ENCODE data around the gene ZBTB49.

ZBTB49 gene

GRCh38 chr4:4364486-4365208 is 74.6 kb downstream of the ZBTB49 start:
- Histone ChIP-seq H3K36me3 (ENCODE audit: insufficient read depth, low read depth, low read length) (no peaks in the 10 kb centered on the region), H3K27ac (ENCODE audit: low read length) (no peak overlapping the region), H3K9ac (ENCODE audit: low read depth, low read length) (no peak overlapping the region), H3K27me3 (ENCODE audit: insufficient read depth, low read length) (no peaks in the 10 kb centered on the region), H3K4me1 (ENCODE audit: insufficient read depth, low read length) (0 out of 2 replicates have a peak, but pooled peaks cover 3% of the 10 kb centered on the region), H3K4me3 (ENCODE audit: low read length) (no peak overlapping the region), H3K9me3 (ENCODE audit: insufficient read depth, low read depth, low read length) (no peaks in the 10 kb centered on the region)

GRCh38 chr4:4368809-4369580 is 78.9 kb downstream of the ZBTB49 start:
- H3K4me1 ChIP-seq (ENCODE audit: insufficient read depth, low read length): 0 out of 2 replicates have a peak, but pooled peaks cover 3% of the 10 kb centered on the region
- H3K36me3 ChIP-seq (ENCODE audit: insufficient read depth, low read depth, low read length): no peaks in the 10 kb centered on the region
- no peak overlapping the region for H3K9ac ChIP-seq (ENCODE audit: low read depth, low read length)
- H3K9me3 ChIP-seq (ENCODE audit: insufficient read depth, low read depth, low read length): no peaks in the 10 kb centered on the region
- H3K27me3 ChIP-seq (ENCODE audit: insufficient read depth, low read length): no peaks in the 10 kb centered on the region; the same call in 1 of the 2 replicates
- no peak overlapping the region for H3K27ac ChIP-seq (ENCODE audit: low read length)
- H3K4me3 ChIP-seq (ENCODE audit: low read length): no peak overlapping the region
